GM19467 (cell line): ENCODE data around the gene CTBP1.
"Not testable (repeated sequence)": the region's sequence is repeated elsewhere in the genome, so short reads cannot be mapped to it uniquely, and the experiment has no call there.

Experiments used
- ATAC-seq: cut with Tn5 transposase; IDR thresholded peaks from one replicate; pipeline ENCODE4 v1.9.1; 2021; ENCODE audit warnings: mild to moderate bottlenecking, moderate library complexity; ENCODE audit not compliant: unreplicated experiment

The CTBP1 gene

DNA sequence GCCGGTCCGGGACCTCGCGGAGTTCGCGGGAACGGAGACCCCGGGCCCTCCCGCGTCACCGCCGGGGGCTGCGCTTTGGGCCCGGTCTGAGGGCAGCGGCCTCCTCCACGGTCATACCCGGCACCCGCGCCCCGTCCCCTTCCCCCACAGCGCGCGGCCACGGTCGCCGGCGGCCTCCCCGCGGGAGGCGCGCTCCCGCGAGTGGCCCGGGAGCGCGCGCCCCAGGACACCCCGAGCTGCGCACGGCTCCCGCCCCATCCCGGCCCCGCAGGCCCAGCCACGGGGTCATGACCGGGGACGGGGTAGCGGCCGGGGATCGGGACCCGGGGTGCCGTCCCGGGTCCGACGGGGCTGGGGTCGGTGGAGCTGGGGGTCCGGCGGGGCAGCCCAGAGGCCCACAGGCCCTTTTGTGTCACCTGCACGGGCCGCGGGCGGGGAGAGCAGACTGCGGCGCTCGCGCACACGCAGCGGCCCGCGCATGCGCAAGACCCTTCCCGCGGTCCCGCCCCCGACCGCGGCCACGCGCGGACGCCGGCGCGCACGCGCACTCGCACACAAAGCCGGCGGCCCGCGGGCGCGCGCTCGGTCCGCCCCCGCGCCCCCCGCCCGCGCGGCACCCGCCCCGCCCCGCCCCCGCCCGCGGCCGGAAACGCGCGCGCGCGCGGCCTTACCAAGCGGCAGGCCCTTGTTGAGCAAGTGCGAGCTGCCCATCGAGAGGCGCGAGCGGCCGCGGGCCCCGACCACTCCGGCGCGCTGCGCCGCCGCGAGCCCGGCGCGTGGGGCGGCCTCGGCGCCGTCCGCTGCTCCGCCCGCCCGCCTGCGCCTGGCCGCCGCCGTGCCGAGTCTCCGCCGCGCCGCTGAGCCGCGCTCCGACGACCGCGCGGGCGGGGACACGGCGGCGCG lies at the start of gene CTBP1:
Gene CTBP1, minus strand, starts transcription at position 886 of the 903 bp plus-strand sequence. CDS start 7,799 bp downstream, outside the sequence.
- peak; percentile 39 for ATAC-seq

DNA sequence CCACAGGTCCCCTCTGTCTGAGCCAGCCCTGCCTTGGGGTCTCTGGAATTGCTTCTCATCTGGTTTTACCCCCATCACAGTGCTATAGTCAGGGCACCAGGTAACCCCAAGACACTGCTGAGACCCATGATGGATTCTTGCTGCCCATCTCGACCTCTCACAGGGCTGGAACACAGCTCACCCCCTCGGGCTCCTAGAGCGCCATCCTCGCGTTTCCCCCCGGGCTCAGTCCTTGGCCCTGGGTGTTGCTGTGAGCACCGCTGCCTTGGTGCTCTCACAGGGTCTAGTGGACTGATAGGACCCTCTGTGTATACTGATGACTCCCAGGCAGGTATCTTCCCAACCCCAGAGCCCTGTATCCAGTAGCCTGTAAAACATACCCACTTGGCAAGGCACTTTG lies 49.5 kb upstream of the CTBP1 start:
- no peak for ATAC-seq

DNA sequence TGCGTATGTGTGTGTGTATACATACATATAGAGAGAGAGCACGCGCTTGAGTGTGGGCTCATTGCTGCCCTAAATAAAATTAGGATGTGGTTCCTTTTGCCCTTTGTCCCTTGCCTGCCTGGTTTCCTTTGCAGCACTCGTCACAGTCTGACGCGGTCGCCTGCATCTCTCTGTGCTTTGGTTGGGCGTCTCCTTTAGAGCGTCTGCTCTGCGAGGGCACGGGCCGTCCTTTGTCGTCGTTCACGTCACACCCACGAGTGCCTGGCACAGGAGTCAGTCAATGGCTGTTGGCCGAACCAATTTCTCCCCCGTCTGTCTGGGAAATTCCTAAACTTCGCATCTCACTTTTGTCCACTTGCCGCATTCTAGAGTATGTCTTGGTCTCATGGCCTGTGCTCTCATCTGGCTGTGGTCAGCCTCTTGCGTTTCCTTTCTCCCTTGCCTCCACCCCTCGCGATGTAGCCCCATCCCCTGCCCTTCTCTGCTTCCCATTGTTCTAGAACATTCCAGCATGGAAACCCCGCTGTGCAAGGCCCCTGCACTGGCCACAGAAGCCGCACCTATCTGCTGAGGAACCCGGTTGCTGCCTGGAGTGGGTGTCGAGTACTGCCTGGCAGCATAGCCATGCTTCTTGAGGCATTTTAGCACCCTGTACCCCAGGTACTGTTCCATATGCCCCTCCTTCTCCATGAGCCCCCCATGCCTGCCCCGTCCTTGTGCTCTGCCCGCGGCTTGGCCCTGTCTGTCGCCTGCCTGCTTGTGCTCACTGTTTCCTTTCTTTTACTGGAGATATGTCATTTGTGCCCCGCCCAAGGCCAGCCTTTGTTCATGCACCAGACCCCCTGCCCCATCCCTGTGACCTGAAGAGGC lies 48.8 kb upstream of the CTBP1 start:
- ATAC-seq = no peak

DNA sequence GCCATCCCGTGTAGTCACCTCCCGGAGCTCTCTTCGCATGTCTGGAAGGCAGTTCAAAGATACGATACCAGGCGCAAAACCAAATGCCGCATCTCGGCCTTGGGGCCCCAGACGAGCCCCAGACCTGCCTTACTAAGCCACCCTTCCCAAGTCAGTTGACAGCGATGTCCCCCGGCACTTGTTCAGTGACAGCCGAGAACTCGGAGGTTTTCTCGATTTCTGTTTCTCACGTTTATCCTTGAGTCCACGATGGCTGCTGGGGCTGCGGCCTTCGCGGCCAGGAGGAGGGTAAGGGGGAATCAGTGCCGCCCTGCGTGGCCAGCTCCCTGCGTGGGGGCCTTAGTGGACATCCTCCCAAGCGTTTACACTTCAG lies 48.1 kb upstream of the CTBP1 start:
- ATAC-seq = no peak

GRCh38 chr4:1296324-1297022 lies 47.5 kb upstream of the CTBP1 start:
- ATAC-seq = no peak

DNA sequence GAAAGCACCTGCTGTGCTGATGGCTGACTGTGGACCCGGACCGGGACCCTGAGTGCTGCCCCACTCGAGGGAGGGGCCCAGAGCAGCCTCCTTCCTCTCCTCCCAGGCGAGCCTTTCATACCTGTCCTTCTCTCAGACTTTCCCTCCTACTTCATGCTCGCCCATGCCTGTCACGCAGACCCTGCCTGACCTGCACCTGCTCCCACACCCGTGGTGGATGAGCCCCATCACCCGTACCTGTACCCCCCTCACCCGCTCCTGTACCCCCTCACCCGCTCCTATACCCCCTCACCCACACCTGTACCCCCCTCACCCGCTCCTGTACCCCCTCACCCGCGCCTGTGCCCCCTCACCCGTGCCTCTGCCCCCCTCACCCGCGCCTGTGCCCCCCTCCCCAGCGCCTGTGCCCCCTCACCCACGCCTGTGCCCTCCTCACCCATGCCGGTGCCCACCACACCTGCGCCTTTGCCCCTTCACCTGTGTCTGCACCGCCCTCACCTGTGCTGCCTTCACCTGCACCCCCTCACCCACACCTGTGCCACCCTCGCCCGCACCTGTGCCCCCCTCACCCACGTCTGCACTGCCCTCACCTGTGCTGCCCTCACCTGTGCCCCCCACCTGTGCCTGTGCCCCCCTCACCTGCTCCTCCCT lies 46.6 kb upstream of the CTBP1 start:
- no peak for ATAC-seq

DNA sequence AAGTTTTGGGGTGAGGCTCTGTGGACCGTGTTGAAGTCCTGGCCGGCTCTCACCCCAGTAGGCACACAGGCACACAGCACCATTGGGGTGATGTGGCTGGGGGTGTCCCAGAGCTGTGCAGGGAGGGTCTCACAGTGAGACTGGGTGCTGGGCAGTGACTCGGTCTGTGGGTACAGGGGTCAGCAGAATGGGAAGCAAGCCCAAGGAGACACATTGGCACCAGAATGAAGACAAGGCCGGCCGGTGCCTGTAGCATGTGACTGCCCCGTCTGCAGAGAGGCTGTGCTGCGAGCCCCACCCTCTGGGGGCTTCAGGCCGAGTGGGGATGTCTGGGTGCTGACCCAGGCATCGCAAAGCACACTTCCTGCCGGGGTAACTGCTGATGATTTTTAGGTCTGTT lies 46.0 kb upstream of the CTBP1 start:
- no peak for ATAC-seq

- no peak for ATAC-seq
These were observed 45.5 kb upstream of the CTBP1 start for GRCh38 chr4:1294424-1294823.

DNA sequence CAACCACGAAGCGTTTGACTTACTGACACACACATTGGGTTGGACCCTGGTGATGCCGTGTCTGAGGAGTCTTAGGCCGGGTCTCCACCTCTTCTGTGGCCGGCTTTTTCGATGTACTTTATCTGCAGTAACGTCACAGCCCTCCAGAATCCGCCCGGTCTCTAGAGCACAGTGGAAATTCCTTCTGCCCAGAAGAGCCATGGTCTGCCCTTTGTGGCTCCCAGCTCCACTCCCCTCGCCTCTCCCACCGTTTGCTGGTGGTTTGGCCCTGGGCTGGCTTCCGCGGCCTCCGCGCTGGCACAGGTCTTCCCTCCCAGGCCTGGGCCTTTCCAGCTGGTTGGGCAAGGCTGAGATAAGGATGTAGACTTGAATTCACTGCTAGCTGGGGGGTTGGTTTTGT lies 45.1 kb upstream of the CTBP1 start:
- no peak for ATAC-seq

- no peak for ATAC-seq
These were observed 44.6 kb upstream of the CTBP1 start for GRCh38 chr4:1293531-1293941.

DNA sequence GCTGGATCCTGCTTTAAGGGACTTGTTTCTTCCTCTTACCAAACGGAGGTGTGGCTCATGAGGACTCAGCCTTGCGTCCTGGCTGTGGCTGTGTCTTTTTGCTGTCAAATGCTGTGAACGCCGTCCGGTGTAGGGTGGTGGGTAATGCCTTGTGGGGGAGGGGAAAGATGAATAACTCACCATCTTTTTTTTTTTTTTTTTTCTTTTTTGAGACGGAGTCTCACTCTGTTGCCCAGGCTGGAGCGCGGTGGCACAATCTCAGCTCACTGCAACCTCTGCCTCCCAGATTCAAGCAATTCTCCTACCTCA lies 43.7 kb upstream of the CTBP1 start:
- ATAC-seq = not testable (repeated sequence)

- ATAC-seq = no peak
These were observed 43.2 kb upstream of the CTBP1 start for GRCh38 chr4:1291996-1292702.

DNA sequence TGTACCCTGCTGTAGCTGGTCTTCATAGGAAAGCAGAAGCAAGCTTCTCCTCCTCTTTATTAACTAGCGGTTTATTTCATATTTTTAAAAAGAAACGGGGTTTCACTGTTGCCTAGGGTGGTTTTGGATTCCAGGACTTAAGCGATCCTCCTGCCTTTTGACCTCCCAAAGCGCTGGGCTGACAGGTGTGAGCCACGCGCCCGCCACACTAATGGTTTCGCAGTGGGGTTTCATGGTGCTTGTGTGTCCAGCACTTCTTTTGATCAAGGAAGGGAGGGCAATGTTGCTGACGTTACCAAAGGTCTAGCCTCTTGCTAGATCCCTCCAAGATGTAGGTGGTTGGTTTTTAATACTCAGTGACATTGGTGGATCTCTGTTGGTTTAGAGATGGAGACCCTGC lies 42.2 kb upstream of the CTBP1 start:
- ATAC-seq = no peak

- ATAC-seq = peak; percentile 3
These were observed 41.4 kb upstream of the CTBP1 start for GRCh38 chr4:1290165-1290977.

GRCh38 chr4:1289207-1290164 lies 40.6 kb upstream of the CTBP1 start, which contains the start of gene MAEA:
TSS of gene MAEA (plus strand) at chr4:1289891. CDS start at chr4:1289914, 23 bp downstream.
- ATAC-seq = peak; percentile 95

DNA sequence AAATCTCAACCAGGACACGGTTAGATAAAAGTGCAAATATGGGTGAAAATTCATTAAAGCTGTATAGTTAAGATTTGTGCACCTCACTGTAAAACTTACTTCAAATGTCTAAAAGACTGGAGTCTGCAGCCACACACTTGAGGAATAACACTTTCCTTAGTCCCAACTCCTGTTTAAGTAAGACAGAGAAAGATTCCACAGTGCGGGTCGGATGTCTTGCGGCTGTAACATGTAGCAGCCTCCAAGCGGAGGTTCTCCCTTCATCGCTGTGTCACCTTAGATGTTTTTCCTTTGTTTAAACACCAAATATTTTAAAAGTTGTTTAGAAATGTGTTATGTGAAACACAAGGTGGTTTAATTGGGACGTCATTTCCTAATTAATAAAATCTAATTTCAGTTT lies 39.9 kb upstream of the CTBP1 start:
- ATAC-seq = no peak

DNA sequence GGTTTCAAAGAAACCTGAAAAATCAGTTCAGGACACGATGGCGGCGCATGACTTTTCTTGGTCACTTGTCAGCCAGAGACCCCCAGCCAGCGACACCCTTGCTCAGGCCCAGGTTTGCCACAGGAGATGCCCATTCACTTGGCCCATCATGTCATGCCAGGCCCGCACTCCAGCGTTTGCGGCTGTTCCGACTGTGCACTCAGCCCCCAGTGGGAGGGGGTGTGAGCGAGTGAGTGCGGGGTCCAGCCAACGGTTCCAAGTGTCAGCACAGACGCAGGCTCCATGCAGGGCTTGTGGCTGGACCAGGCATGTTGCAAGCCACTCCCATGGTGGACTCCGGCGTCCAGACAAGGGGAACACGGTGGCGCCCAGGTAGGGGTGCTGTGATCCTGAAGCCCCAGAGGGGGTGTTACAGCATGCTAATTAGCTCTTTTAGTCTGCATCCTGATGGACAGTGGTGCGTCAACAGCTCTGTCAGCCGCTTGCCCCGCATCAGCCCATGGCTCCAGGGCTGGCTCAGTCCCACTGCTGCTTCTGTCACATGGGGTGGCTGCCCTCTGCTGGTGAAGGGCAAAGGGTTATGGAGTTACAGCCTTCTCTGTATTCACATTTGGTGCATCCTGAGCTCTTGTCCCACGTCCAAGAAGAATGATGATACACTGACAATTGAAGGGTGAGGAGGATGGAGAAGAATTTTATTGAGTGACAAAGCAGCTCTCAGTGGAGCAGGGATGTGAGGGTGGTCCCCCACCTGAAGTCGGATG lies 37.0 kb upstream of the CTBP1 start:
- no peak for ATAC-seq
